ENCODE measurements around the gene APOA4. TPM values are rescaled to one million over a fixed set of nuclear protein-coding genes. Genes with fewer than 3 reads are reported as not detected.

Gene APOA4
- total and polyA plus RNA-seq, 2 experiments from 2014 or later = not detected

DNA sequence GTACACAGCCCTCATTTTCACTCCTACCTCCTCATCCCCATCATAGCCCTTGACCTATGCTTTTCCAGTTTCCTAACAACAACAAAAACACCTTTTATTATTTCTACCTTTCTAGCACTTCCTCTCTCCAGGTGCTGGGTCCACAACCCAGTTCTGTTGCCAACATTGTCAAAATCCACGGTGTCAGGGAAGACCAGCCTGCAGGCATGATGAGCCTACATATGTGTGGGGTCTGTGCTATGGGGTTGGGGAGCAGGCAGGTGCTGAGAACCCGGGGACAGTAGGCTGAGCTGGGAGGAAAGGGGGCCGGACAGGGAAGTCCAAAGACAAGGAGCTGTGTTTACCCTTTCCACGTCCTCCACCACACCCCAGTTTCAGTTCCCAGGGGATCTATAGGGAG is 34.6 kb downstream of the APOA4 start:
- Histone ChIP-seq H3K79me2 (replicated peaks; ENCODE audit: insufficient read depth) (peaks cover 18% of the 10 kb centered on the region), H2AFZ (peak overlapping the region; percentile 93), H3K4me2 (peak overlapping the region; percentile 98), H3K27me3 (ENCODE audit: insufficient read depth) (no peaks in the 10 kb centered on the region), H3K4me1 (ENCODE audit: insufficient read depth) (peaks cover 10% of the 10 kb centered on the region), H3K27ac (ENCODE audit: low read depth) (0 out of 2 replicates have a peak overlapping the region, but pooled peaks have one; percentile 71), H4K20me1 (replicated peaks; ENCODE audit: insufficient read depth) (peaks cover 14% of the 10 kb centered on the region; the same call in 1 of the 2 replicates), H3F3A (replicated peaks; ENCODE audit: low read depth) (peaks cover 2% of the 10 kb centered on the region; the same call in 1 of the 2 replicates), H3K9me2 (ENCODE audit: insufficient read depth) (no peaks in the 10 kb centered on the region), H3K36me3 (ENCODE audit: insufficient read depth) (peaks cover 29% of the 10 kb centered on the region), H3K4me3 (peak overlapping the region; percentile 74)
- DNase-seq (ENCODE audit: low spot score) (no peak), ATAC-seq (no peak)
- H3K27ac Mint-ChIP-seq = peak overlapping the region; percentile 60
- H3K4me1 Mint-ChIP-seq = peaks cover 23% of the 10 kb centered on the region
- H3K9me3 Mint-ChIP-seq = no peaks in the 10 kb centered on the region
- peaks cover 33% of the 10 kb centered on the region for H3K36me3 Mint-ChIP-seq (ENCODE audit: low read depth)
- peak overlapping the region; percentile 96 for H3K4me3 Mint-ChIP-seq
- peaks cover 10% of the 10 kb centered on the region for H3K27me3 Mint-ChIP-seq (ENCODE audit: insufficient read depth, low read depth, poor library complexity)
- TF ChIP-seq CREB1 (CRISPR knock-in tag; IDR thresholded peaks at IDR 0.05; ENCODE audit: low read depth) = no peak
- TF ChIP-seq ZNF114 (CRISPR knock-in tag; IDR thresholded peaks at IDR 0.05) = no peak
- no peak for TF ChIP-seq STAT1 (IDR thresholded peaks at IDR 0.05; ENCODE audit: unreplicated experiment)
- no peak for TF ChIP-seq POLR2AphosphoS5 (IDR thresholded peaks at IDR 0.05; ENCODE audit: low read depth)
- no peak for TF ChIP-seq JUNB (IDR thresholded peaks at IDR 0.05; ENCODE audit: unreplicated experiment)
- TF ChIP-seq EZH2 (IDR thresholded peaks at IDR 0.05; ENCODE audit: low read depth, unreplicated experiment) = no peak
- TF ChIP-seq, protein P1, sequence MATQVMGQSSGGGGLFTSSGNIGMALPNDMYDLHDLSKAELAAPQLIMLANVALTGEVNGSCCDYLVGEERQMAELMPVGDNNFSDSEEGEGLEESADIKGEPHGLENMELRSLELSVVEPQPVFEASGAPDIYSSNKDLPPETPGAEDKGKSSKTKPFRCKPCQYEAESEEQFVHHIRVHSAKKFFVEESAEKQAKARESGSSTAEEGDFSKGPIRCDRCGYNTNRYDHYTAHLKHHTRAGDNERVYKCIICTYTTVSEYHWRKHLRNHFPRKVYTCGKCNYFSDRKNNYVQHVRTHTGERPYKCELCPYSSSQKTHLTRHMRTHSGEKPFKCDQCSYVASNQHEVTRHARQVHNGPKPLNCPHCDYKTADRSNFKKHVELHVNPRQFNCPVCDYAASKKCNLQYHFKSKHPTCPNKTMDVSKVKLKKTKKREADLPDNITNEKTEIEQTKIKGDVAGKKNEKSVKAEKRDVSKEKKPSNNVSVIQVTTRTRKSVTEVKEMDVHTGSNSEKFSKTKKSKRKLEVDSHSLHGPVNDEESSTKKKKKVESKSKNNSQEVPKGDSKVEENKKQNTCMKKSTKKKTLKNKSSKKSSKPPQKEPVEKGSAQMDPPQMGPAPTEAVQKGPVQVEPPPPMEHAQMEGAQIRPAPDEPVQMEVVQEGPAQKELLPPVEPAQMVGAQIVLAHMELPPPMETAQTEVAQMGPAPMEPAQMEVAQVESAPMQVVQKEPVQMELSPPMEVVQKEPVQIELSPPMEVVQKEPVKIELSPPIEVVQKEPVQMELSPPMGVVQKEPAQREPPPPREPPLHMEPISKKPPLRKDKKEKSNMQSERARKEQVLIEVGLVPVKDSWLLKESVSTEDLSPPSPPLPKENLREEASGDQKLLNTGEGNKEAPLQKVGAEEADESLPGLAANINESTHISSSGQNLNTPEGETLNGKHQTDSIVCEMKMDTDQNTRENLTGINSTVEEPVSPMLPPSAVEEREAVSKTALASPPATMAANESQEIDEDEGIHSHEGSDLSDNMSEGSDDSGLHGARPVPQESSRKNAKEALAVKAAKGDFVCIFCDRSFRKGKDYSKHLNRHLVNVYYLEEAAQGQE (IDR thresholded peaks at IDR 0.05; ENCODE audit: unreplicated experiment) = no peak
- TF ChIP-seq EZH2phosphoT487 (IDR thresholded peaks at IDR 0.05; ENCODE audit: unreplicated experiment) = no peak
- TF ChIP-seq, protein P2, sequence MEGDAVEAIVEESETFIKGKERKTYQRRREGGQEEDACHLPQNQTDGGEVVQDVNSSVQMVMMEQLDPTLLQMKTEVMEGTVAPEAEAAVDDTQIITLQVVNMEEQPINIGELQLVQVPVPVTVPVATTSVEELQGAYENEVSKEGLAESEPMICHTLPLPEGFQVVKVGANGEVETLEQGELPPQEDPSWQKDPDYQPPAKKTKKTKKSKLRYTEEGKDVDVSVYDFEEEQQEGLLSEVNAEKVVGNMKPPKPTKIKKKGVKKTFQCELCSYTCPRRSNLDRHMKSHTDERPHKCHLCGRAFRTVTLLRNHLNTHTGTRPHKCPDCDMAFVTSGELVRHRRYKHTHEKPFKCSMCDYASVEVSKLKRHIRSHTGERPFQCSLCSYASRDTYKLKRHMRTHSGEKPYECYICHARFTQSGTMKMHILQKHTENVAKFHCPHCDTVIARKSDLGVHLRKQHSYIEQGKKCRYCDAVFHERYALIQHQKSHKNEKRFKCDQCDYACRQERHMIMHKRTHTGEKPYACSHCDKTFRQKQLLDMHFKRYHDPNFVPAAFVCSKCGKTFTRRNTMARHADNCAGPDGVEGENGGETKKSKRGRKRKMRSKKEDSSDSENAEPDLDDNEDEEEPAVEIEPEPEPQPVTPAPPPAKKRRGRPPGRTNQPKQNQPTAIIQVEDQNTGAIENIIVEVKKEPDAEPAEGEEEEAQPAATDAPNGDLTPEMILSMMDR (conservative IDR thresholded peaks at IDR 0.05; ENCODE audit: low read depth in 2 of 2) = no peak
- TF ChIP-seq, protein P3, sequence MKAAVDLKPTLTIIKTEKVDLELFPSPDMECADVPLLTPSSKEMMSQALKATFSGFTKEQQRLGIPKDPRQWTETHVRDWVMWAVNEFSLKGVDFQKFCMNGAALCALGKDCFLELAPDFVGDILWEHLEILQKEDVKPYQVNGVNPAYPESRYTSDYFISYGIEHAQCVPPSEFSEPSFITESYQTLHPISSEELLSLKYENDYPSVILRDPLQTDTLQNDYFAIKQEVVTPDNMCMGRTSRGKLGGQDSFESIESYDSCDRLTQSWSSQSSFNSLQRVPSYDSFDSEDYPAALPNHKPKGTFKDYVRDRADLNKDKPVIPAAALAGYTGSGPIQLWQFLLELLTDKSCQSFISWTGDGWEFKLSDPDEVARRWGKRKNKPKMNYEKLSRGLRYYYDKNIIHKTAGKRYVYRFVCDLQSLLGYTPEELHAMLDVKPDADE (IDR thresholded peaks at IDR 0.05) = no peak
- TF ChIP-seq NANOG (IDR thresholded peaks at IDR 0.05; ENCODE audit: borderline replicate concordance) = no peak
- TF ChIP-seq ZNF331 (CRISPR knock-in tag; IDR thresholded peaks at IDR 0.05; ENCODE audit: low read depth) = no peak
- TF ChIP-seq, protein P4, sequence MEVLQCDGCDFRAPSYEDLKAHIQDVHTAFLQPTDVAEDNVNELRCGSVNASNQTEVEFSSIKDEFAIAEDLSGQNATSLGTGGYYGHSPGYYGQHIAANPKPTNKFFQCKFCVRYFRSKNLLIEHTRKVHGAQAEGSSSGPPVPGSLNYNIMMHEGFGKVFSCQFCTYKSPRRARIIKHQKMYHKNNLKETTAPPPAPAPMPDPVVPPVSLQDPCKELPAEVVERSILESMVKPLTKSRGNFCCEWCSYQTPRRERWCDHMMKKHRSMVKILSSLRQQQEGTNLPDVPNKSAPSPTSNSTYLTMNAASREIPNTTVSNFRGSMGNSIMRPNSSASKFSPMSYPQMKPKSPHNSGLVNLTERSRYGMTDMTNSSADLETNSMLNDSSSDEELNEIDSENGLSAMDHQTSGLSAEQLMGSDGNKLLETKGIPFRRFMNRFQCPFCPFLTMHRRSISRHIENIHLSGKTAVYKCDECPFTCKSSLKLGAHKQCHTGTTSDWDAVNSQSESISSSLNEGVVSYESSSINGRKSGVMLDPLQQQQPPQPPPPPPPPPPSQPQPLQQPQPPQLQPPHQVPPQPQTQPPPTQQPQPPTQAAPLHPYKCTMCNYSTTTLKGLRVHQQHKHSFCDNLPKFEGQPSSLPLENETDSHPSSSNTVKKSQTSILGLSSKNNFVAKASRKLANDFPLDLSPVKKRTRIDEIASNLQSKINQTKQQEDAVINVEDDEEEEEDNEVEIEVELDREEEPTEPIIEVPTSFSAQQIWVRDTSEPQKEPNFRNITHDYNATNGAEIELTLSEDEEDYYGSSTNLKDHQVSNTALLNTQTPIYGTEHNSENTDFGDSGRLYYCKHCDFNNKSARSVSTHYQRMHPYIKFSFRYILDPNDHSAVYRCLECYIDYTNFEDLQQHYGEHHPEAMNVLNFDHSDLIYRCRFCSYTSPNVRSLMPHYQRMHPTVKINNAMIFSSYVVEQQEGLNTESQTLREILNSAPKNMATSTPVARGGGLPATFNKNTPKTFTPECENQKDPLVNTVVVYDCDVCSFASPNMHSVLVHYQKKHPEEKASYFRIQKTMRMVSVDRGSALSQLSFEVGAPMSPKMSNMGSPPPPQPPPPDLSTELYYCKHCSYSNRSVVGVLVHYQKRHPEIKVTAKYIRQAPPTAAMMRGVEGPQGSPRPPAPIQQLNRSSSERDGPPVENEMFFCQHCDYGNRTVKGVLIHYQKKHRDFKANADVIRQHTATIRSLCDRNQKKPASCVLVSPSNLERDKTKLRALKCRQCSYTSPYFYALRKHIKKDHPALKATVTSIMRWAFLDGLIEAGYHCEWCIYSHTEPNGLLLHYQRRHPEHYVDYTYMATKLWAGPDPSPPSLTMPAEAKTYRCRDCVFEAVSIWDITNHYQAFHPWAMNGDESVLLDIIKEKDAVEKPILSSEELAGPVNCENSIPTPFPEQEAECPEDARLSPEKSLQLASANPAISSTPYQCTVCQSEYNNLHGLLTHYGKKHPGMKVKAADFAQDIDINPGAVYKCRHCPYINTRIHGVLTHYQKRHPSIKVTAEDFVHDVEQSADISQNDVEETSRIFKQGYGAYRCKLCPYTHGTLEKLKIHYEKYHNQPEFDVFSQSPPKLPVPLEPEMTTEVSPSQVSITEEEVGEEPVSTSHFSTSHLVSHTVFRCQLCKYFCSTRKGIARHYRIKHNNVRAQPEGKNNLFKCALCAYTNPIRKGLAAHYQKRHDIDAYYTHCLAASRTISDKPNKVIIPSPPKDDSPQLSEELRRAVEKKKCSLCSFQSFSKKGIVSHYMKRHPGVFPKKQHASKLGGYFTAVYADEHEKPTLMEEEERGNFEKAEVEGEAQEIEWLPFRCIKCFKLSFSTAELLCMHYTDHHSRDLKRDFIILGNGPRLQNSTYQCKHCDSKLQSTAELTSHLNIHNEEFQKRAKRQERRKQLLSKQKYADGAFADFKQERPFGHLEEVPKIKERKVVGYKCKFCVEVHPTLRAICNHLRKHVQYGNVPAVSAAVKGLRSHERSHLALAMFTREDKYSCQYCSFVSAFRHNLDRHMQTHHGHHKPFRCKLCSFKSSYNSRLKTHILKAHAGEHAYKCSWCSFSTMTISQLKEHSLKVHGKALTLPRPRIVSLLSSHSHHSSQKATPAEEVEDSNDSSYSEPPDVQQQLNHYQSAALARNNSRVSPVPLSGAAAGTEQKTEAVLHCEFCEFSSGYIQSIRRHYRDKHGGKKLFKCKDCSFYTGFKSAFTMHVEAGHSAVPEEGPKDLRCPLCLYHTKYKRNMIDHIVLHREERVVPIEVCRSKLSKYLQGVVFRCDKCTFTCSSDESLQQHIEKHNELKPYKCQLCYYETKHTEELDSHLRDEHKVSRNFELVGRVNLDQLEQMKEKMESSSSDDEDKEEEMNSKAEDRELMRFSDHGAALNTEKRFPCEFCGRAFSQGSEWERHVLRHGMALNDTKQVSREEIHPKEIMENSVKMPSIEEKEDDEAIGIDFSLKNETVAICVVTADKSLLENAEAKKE (CRISPR knock-in tag; IDR thresholded peaks at IDR 0.05) = no peak
